H9 (cell line): ENCODE results near the gene FGD5. TPM values are rescaled to one million over a fixed set of nuclear protein-coding genes. Genes with fewer than 3 reads are reported as not detected.

Experiments used
- DNase-seq: peaks from one replicate; pipeline ENCODE4 v3.0.0-alpha.2; 2017
- H2AFZ ChIP-seq: one replicate; pipeline ENCODE4 v1.6.1; 2013; ENCODE audit warnings: mild to moderate bottlenecking, low read length, control low read depth, moderate library complexity
- H2AK5ac ChIP-seq: 2 replicates; pipeline ENCODE4 v1.6.1; 2013; ENCODE audit warnings: low read length, control low read depth, mixed read lengths; ENCODE audit not compliant: insufficient read length
- H2BK120ac ChIP-seq: one replicate; pipeline ENCODE4 v1.6.1; 2013; ENCODE audit warnings: low read depth, mild to moderate bottlenecking, low read length, control low read depth, inconsistent platforms; ENCODE audit not compliant: poor library complexity, severe bottlenecking
- H2BK12ac ChIP-seq: 2 replicates; pipeline ENCODE4 v1.6.1; 2013; ENCODE audit warnings: low read length, control low read depth, mixed read lengths, low read depth; ENCODE audit not compliant: insufficient read length
- H2BK15ac ChIP-seq: 2 replicates; pipeline ENCODE4 v1.6.1; 2013; ENCODE audit warnings: low read depth, low read length, control low read depth
- H2BK20ac ChIP-seq: one replicate; pipeline ENCODE4 v1.6.1; 2013; ENCODE audit warnings: low read depth, mild to moderate bottlenecking, low read length, control low read depth, inconsistent platforms; ENCODE audit not compliant: poor library complexity, severe bottlenecking
- H2BK5ac ChIP-seq: 2 replicates; pipeline ENCODE4 v1.6.1; 2013; ENCODE audit warnings: low read length, control low read depth, mixed read lengths; ENCODE audit not compliant: insufficient read length
- H3K14ac ChIP-seq: 2 replicates; pipeline ENCODE4 v1.6.1; 2013; ENCODE audit warnings: low read length, control low read depth; ENCODE audit not compliant: insufficient read depth
- H3K18ac ChIP-seq: 2 replicates; pipeline ENCODE4 v1.6.1; 2013; ENCODE audit warnings: low read depth, mild to moderate bottlenecking, mixed read lengths, low read length, control low read depth; ENCODE audit not compliant: insufficient read length
- H3K23ac ChIP-seq: 2 replicates; pipeline ENCODE4 v1.6.1; 2013; ENCODE audit warnings: low read length, control low read depth, mixed read lengths, low read depth; ENCODE audit not compliant: insufficient read length
- H3K23me2 ChIP-seq: 2 replicates; pipeline ENCODE4 v1.6.1; 2013; ENCODE audit warnings: low read depth, mild to moderate bottlenecking, mixed read lengths, low read length, control low read depth; ENCODE audit not compliant: insufficient read length, poor library complexity, severe bottlenecking
- H3K27ac ChIP-seq: 2 replicates; pipeline ENCODE4 v1.5.1; 2013; ENCODE audit warnings: low read length, control low read depth, mixed read lengths, low read depth; ENCODE audit not compliant: insufficient read length
- H3K27me3 ChIP-seq: 2 replicates; pipeline ENCODE4 v1.6.1; 2013; ENCODE audit warnings: low read length, control low read depth, inconsistent platforms; ENCODE audit not compliant: insufficient read depth
- H3K4ac ChIP-seq: 2 replicates; pipeline ENCODE4 v1.6.1; 2013; ENCODE audit warnings: low read depth, mild to moderate bottlenecking, control low read depth, inconsistent platforms, low read length, moderate library complexity
- H3K4me1 ChIP-seq: 2 replicates; pipeline ENCODE4 v1.6.1; 2013; ENCODE audit warnings: low read length, control low read depth, inconsistent platforms; ENCODE audit not compliant: insufficient read depth
- H3K4me2 ChIP-seq: 2 replicates; pipeline ENCODE4 v1.6.1; 2013; ENCODE audit warnings: low read length, control low read depth, mixed read lengths; ENCODE audit not compliant: insufficient read length, insufficient read depth
- H3K56ac ChIP-seq: 2 replicates; pipeline ENCODE4 v1.6.1; 2013; ENCODE audit warnings: low read depth, mild to moderate bottlenecking, mixed read lengths, low read length, control low read depth; ENCODE audit not compliant: insufficient read length
- H3K79me1 ChIP-seq: 2 replicates; pipeline ENCODE4 v1.6.1; 2013; ENCODE audit warnings: low read depth, mild to moderate bottlenecking, moderate library complexity, low read length, control low read depth, inconsistent platforms; ENCODE audit not compliant: insufficient read depth, poor library complexity, severe bottlenecking
- H3K79me2 ChIP-seq: 2 replicates; pipeline ENCODE4 v1.6.1; 2013; ENCODE audit warnings: low read length, control low read depth, inconsistent platforms; ENCODE audit not compliant: insufficient read depth
- H3K9ac ChIP-seq: 2 replicates; pipeline ENCODE4 v1.6.1; 2013; ENCODE audit warnings: low read length, control low read depth, mixed read lengths; ENCODE audit not compliant: insufficient read length; ENCODE audit errors: extremely low read depth
- H3K9me3 ChIP-seq: one replicate; pipeline ENCODE4 v1.6.1; 2013; ENCODE audit warnings: low read depth, low read length, inconsistent platforms; ENCODE audit not compliant: control insufficient read depth
- H3T11ph ChIP-seq: one replicate; pipeline ENCODE4 v1.6.1; 2013; ENCODE audit warnings: mild to moderate bottlenecking, low read length, control low read depth, inconsistent platforms
- H4K20me1 ChIP-seq: one replicate; pipeline ENCODE4 v1.6.1; 2013; ENCODE audit not compliant: control insufficient read depth, insufficient read length, insufficient read depth
- H4K5ac ChIP-seq: 2 replicates; pipeline ENCODE4 v1.6.1; 2013; ENCODE audit warnings: low read depth, mild to moderate bottlenecking, mixed read lengths, low read length, control low read depth; ENCODE audit not compliant: insufficient read length
- H4K8ac ChIP-seq: replicated peaks from 2 replicates; pipeline ENCODE4 v1.6.1; 2013; ENCODE audit warnings: low read length, control low read depth, mixed read lengths, low read depth; ENCODE audit not compliant: insufficient read length
- H4K91ac ChIP-seq: 2 replicates; pipeline ENCODE4 v1.6.1; 2013; ENCODE audit warnings: low read depth, mild to moderate bottlenecking, moderate library complexity, mixed read lengths, low read length, control low read depth; ENCODE audit not compliant: insufficient read length
- H3K27ac Mint-ChIP-seq, 3 experiments: 2 replicates in 2 of 3; 3 replicates in 1 of 3; pipeline ENCODE4 v1.8.0; 2020 to 2021; ENCODE audit warnings: mixed read lengths in 3 of 3, mild to moderate bottlenecking in 1 of 3, moderate library complexity in 1 of 3
- H3K27me3 Mint-ChIP-seq: 2 replicates; pipeline ENCODE4 v1.8.0; 2021; ENCODE audit warnings: low read depth, mild to moderate bottlenecking, moderate library complexity, mixed read lengths
- H3K36me3 Mint-ChIP-seq, 3 experiments: 2 replicates in 2 of 3; 3 replicates in 1 of 3; pipeline ENCODE4 v1.8.0; 2020 to 2021; ENCODE audit warnings: low read depth in 3 of 3, mixed read lengths in 3 of 3; ENCODE audit not compliant: insufficient read depth in 1 of 3
- H3K4me1 Mint-ChIP-seq, 2 experiments: 2 replicates each; pipeline ENCODE4 v1.8.0; 2020; ENCODE audit warnings: mixed read lengths in 2 of 2
- H3K4me3 Mint-ChIP-seq, 2 experiments: 2 replicates in 1 of 2; 3 replicates in 1 of 2; pipeline ENCODE4 v1.8.0; 2020 to 2021; ENCODE audit warnings: mild to moderate bottlenecking in 2 of 2, mixed read lengths in 2 of 2, moderate library complexity in 1 of 2
- H3K9me3 Mint-ChIP-seq, 2 experiments: 2 replicates in 1 of 2; 3 replicates in 1 of 2; pipeline ENCODE4 v1.8.0; 2020; ENCODE audit warnings: mild to moderate bottlenecking in 2 of 2, mixed read lengths in 2 of 2, moderate library complexity in 1 of 2
- WGBS: extraction: QIAGEN DNeasy Blood & Tissue Kit; methylation state at CpG from one replicate; pipeline ENCODE4 v1.1.7; 2013; ENCODE audit warnings: missing lambda C conversion rate, low lambda C conversion rate, mixed read lengths; ENCODE audit not compliant: insufficient read length; ENCODE audit errors: extremely low coverage; 5-methylcytosine and 5-hydroxymethylcytosine counted together
- total RNA-seq: library from RNA; stranded (reverse); gene quantifications from 2 replicates; pipeline ENCODE4 v1.2.1, GENCODE V29; 2021
- TF ChIP-seq, protein P1 (sequence below): fragments of 200-600 bp; sonication (generic); conservative IDR thresholded peaks from 3 replicates; pipeline ENCODE4 v1.8.0; 2021; ENCODE audit warnings: antibody characterized with exemption, mild to moderate bottlenecking

FGD5 gene
- total RNA-seq, 1 experiment from 2014 or later, result 7.8 TPM

DNA sequence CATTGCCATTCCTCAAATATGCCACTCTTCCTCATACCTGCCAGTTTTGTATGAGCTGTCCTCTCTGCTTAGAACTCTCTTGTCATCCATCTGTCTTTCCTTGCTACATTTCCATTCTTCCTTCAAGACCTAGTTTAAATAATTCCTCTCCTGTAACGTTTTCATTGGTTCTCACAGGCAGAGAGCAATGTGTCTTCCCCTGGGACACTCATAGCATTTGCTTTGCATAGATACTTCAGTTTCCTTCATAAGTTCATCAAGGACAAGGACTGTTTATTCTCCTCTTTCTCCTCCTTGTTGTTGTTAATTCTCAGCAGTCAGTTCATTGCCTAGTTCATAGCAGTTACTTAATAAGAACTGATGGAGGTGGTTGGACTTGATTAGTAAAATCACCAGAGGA, 139.2 kb downstream of the FGD5 start:
- Histone ChIP-seq H3K14ac (no peak overlapping the region), H3K23ac (no peak overlapping the region), H2BK5ac (no peak overlapping the region), H4K5ac (no peak overlapping the region), H3K27me3 (no peaks in the 10 kb centered on the region), H3K23me2 (no peaks in the 10 kb centered on the region), H2BK120ac (no peak overlapping the region), H2BK15ac (no peak overlapping the region), H3K4me1 (no peaks in the 10 kb centered on the region), H2AFZ (no peak overlapping the region), H2BK20ac (no peak overlapping the region), H3T11ph (no peak overlapping the region), H3K79me2 (peaks cover 8% of the 10 kb centered on the region; the same call in 1 of the 2 replicates), H2BK12ac (no peak overlapping the region), H3K79me1 (no peaks in the 10 kb centered on the region), H3K56ac (no peak overlapping the region), H3K27ac (no peak overlapping the region), H4K91ac (no peak overlapping the region), H3K4me2 (no peak overlapping the region), H3K9ac (no peak overlapping the region), H3K18ac (no peak overlapping the region), H3K4ac (no peak overlapping the region), H4K8ac (no peak overlapping the region), H2AK5ac (no peak overlapping the region), H4K20me1 (no peaks in the 10 kb centered on the region), H3K9me3 (no peaks in the 10 kb centered on the region)
- Mint-ChIP-seq H3K4me3 (no peak overlapping the region), H3K9me3 (no peaks in the 10 kb centered on the region), H3K27ac (peak overlapping the region in 2 of 3 experiments; percentile 14 to 31; a peak in 2 of 7 replicates), H3K27me3 (no peaks in the 10 kb centered on the region), H3K4me1 (peaks cover 10 to 18% of the 10 kb centered on the region in 2 experiments), H3K36me3 (peaks cover 10 to 33% (median 21%) of the 10 kb centered on the region in 3 experiments; a peak in 6 of 7 replicates)
- TF ChIP-seq, protein P1, sequence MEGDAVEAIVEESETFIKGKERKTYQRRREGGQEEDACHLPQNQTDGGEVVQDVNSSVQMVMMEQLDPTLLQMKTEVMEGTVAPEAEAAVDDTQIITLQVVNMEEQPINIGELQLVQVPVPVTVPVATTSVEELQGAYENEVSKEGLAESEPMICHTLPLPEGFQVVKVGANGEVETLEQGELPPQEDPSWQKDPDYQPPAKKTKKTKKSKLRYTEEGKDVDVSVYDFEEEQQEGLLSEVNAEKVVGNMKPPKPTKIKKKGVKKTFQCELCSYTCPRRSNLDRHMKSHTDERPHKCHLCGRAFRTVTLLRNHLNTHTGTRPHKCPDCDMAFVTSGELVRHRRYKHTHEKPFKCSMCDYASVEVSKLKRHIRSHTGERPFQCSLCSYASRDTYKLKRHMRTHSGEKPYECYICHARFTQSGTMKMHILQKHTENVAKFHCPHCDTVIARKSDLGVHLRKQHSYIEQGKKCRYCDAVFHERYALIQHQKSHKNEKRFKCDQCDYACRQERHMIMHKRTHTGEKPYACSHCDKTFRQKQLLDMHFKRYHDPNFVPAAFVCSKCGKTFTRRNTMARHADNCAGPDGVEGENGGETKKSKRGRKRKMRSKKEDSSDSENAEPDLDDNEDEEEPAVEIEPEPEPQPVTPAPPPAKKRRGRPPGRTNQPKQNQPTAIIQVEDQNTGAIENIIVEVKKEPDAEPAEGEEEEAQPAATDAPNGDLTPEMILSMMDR, result no peak
- no CpG with 5 or more reads among the region's 1 CpG for WGBS
- no peak for DNase-seq
